Raji (cell line): Measurements from ENCODE around the gene RALGAPA1.

Experiments used
- POLR2A ChIP-seq: IDR thresholded peaks from 2 replicates; pipeline ENCODE4 v1.6.1; 2011; ENCODE audit warnings: low read depth, low read length, control low read depth; ENCODE audit not compliant: insufficient read depth

RALGAPA1 gene

GRCh38 chr14:35543006-35543405, 266.1 kb downstream of the RALGAPA1 start:
- TF ChIP-seq POLR2A: no peak

GRCh38 chr14:35539969-35540368, 269.1 kb downstream of the RALGAPA1 start:
- no peak for TF ChIP-seq POLR2A

- no peak for TF ChIP-seq POLR2A
Observed at GRCh38 chr14:35535483-35536112, 273.5 kb downstream of the RALGAPA1 start.

- TF ChIP-seq POLR2A: no peak
Observed at GRCh38 chr14:35534873-35535482, 274.1 kb downstream of the RALGAPA1 start.

GRCh38 chr14:35534208-35534872, 274.8 kb downstream of the RALGAPA1 start:
- TF ChIP-seq POLR2A: no peak

GRCh38 chr14:35533357-35534207, 275.5 kb downstream of the RALGAPA1 start, which contains the start of gene INSM2:
Gene INSM2 (plus strand): TSS chr14:35534164. CDS start chr14:35534253, 89 bp downstream.
- TF ChIP-seq POLR2A: no peak

GRCh38 chr14:35532783-35533356, 276.2 kb downstream of the RALGAPA1 start:
- no peak for TF ChIP-seq POLR2A

- no peak for TF ChIP-seq POLR2A
Observed at GRCh38 chr14:35531960-35532747, 276.9 kb downstream of the RALGAPA1 start.

- TF ChIP-seq POLR2A: no peak
Observed at GRCh38 chr14:35526962-35527361, 282.1 kb downstream of the RALGAPA1 start.

GRCh38 chr14:35525695-35526094, 283.4 kb downstream of the RALGAPA1 start:
- no peak for TF ChIP-seq POLR2A

- no peak for TF ChIP-seq POLR2A
Observed at GRCh38 chr14:35519986-35520385, 289.1 kb downstream of the RALGAPA1 start.

GRCh38 chr14:35515916-35516315, 293.2 kb downstream of the RALGAPA1 start:
- no peak for TF ChIP-seq POLR2A

GRCh38 chr14:35512765-35513164, 296.3 kb downstream of the RALGAPA1 start:
- no peak for TF ChIP-seq POLR2A

- TF ChIP-seq POLR2A: no peak
Observed at GRCh38 chr14:35509846-35510245, 299.2 kb downstream of the RALGAPA1 start.
